NCI-H345 (cell line): ENCODE measurements around the gene CAMTA2.

Experiments
- DNase-seq: peaks from one replicate; lab custom pipeline; 2025; lab: John Stamatoyannopoulos, UW

CAMTA2 gene

DNA sequence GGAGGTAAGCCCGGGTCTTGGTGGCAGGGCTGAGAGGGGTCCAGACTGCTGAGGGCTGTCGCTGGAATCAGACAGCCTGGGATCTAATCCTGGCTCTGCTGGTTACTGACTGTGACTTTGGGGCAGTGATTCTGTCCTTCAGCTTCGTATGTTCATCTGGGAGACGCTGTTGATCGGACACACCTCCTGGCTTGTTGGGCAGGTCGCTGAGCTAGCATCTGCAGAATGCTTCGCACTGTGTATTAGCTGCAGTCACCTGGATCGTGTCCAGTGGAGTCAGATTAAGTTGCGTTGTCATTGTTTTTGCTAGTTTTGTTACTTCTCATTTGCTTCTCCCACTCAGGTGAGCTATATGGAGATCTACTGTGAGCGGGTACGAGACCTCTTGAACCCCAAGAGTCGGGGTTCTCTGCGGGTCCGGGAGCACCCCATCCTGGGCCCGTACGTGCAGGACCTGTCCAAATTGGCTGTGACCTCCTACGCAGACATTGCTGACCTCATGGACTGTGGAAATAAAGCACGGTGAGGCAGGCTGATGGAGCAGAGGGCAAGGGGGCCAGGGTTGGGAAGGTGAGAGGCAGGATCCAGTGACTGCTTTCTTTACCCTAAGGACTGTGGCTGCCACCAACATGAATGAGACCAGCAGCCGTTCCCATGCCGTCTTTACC, 14.8 kb upstream of the CAMTA2 start:
- no peak for DNase-seq

DNA sequence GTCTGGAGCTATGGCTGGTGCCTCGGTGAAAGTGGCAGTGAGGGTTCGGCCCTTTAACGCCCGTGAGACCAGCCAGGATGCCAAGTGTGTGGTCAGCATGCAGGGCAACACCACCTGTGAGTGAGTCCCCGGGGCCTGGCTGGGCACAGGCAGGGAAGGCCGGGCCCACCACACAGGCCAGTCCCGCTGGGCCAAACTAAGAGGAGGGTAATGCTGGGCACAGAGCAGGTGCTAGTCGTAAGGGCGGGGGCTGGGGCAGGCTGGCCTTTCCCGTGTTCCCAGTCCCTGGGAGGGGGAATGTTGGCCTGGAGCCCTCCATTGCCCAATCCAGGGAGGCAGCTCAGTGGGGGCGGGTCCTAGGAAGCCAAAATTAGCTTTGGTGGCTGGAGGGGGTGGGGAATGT, 12.8 kb upstream of the CAMTA2 start:
- no peak for DNase-seq

DNA sequence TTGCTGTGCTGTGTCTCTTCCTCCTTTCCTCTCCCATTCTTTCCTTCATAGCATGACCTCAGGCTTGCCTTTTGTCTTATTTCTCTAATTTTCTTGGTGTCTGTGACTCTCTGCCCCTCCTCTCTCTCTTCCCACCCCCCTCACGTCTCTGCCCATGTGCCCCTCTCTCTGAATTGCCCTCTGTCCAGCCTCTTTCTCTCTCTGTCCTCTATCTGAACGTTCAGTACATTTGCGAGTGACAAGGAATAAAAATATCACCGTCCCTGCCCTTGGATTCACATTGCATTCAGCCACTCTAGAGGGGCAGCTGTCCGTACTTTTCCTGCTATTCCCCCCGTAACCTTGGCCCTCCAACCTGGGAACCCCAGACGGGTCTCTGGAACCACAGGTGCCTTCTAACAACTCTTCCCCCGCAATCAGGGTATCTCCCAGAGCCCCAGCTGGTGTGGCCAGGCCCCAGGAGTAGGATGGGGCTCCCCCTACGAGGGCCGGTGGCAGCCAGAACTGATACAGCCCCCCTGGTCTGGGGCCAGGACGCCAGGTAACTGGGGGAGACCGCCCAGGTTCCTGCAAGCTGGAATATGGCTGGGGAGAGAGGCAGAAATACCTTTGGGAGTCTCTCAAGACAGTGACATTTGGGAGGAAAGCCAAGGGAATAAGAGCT, 12.1 kb upstream of the CAMTA2 start:
- no peak for DNase-seq

DNA sequence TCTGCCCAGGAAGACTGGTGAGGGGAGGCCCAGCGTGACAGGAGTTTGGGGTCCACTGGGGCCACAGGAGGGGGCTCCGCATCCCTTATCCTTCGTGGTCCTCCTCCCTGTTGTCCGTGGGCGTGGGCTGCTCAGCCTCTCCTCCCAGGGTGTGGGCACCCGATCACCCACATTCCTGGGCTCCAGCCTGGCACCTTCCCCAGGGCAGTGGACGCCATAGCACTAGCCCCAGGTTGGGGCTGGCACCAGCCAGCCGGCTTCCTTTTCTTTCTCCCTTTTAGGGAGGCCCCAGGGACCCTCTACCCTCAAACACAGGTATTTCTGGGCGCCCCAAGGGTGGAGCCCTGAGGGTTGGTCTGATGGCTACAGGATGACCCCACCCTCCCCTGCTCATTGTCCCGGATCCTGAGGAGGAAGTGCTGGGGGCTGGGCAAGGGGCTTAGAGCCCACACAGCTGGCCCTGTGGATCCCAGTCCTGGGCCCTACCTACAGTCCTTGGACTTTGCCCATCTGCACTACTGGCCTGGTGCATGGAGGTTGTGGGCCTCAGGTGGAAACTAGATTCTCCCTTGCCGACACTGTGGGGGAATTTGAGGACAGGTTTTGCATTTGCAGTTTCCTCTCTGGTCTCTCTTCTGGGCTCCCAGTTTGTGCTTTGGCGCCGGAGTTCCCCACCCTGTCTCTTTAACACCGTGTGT, 11.4 kb upstream of the CAMTA2 start:
- DNase-seq: no peak

DNA sequence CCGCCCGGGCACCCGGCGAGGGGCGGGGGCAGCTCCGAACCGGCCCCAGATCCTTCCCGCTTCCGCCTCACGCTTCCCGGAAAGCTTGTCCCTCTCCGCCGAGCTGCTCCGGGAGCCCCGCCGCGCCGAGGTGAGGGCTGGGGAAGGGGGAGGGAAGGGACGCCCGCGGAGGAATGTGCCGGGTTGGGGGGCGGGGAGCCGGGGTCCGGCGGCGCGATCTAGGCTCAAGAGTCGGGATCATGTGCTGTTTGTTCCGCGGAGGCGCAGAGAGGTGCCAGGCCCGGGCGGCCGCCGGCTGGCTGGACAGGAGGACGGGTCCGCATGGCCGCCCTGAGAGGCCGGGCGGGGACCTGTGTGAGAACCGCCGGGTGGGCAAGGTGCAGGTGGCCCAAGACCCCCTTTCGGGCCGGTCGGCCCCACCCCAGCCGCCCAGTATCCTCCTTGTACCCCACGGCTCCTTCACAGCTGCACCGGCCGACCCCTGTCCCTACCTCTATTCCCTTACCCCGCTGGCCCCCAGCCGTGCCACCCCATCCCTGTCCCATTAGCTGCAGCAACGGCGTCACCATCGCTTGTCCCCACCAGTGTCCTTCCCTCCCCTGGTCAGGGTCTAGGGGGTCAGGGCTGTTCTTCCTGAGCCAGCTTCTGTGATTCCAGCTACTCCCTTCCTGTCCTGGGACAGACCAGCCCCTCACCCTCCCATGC, 10.7 kb upstream of the CAMTA2 start:
- DNase-seq: no peak

DNA sequence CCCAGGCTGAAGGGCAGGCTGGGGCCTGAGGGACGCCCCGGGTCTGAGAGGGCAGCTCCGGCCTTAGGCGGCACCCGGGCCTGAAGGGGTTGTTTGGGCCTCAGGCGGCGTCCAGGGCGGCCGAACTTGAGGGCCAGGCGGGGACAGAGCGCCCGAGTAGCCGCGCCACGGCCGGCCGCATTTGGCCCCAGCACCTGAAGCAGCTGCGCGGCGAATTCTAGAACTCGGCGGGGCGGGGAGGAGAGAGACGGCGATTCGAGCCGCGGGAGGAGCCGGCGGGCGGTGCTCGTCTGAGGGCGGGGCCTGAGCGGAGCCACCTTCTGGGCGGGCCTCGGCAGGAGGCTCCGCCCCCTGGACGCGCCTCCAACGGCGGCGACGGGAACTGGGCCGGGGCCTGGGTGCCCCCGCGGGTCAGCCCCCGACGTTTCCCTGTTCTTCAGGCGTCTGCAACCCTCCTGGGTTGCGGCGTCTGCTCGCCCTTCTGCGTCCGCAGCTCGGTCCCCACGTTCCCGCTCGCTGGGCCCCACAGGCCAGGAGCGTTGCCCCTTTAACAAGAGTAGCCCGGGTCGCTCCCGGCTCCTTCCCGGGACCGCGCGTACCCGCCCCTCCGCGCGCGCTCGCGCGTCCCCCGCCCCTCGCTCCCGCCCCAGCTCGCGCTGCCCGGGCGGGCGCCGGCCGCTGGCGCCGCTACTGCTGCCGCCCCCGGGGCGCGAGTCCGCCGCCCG, 10.0 kb upstream of the CAMTA2 start, which contains the start of the genes INCA1 and KIF1C:
Gene INCA1 (minus strand): TSS at position 221 of the 725 bp plus-strand sequence. CDS start 3,085 bp downstream, outside the sequence.
Gene KIF1C (plus strand): TSS at position 649 of the 725 bp plus-strand sequence. CDS start 2,297 bp downstream, outside the sequence.
- peak; percentile 84 for DNase-seq

DNA sequence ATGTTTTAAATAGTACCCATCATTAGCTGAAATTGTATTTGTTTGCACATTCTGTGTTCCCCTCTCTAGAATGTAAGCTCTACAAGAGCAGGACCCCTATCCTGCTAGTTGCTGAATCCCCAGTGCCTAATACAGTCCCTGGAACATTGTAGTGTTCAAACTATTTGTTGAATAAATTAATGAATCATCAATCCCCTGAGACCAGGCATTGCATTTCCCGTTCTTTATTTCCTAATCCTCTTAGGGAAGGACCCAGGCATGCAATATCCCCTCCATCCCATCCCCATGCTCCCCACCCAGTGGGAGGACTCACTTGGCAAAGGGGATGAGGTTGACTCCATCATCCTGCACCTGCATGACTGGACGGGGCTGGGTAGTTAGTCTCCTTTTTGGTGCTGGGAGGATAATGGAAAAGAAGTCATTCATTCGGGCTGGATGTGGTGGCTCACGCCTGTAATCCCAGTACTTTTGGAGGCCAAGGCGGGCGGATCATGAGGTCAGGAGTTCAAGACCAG, 6.7 kb upstream of the CAMTA2 start:
- DNase-seq: no peak

DNA sequence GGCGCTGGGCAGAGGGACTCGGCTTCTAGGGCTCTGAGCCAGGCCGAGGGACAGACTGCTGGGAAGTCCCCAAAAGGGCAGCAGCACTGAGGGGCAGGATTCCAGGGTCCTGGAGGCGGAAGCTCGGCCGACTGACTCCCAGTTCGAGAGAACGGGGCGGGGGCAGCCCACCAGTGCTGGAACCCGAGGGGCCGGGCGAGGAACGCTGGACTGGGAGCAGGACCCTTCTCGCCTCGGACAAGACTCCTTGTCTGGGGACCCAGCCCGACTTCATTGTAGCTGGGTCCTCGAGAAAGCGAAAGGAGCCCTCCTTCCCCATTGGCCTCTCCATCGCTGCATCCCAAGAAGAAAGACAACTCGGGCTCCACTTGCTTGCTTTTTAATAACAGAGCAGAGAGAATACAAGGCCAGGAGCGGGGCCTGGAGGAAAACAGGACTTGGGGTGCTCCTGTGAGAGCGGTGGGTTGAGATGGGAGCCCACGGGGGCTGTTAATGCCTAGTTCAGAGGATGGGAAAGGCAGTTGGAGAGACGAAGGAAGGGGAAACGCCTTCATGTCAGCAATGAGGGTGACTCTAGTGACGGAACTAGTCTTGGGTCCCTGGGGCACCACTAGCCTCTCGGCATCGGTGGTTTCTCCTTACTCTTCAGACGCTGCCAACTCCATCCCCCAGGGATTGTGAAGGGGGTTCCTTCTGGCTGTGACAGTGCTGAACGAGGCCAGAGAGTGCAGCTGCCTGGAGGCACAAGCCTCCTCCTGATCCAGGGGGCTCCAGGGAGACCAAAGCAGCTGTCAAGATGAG, 492 bp upstream of the CAMTA2 start:
- DNase-seq: no peak

DNA sequence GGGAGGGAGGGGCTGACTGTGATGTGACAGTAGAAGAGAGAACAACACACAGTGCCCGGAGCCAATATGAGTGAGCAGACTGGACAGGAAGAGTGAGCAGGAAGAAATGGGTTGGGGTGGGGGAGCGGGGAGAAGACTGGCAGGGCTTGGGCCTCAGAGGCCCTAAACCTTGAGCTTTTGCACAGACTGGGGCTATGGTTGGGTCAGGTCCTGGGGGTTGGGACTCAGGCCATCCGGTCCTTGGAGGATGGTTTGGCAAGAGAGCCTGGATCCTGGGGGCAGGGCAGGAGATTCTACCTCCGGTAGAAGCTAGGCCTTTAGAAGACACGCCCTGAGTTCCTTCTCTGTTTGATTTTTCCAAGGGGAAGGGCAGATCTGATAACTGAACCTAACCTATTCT, 1.1 kb downstream of the CAMTA2 start:
- DNase-seq: no peak

DNA sequence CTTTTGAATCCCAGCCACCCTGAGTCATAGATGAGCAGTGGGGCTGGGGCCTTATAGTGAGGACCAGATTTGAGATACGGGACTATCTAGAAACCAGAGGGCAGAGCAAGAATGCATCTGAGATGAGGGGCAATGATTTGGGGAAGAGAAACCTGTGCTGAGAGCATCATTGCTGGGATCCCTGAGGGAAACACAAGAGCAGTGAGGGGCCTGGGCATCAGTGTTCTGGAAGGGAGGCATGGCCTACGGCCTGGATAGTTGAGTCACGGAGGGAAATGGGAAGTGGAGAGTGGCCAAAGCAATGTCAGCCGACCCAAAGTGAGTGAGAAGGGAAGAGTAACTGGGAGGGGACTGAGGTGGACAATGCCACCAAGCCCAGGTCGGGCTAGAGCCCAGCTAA, 5.2 kb downstream of the CAMTA2 start:
- no peak for DNase-seq

DNA sequence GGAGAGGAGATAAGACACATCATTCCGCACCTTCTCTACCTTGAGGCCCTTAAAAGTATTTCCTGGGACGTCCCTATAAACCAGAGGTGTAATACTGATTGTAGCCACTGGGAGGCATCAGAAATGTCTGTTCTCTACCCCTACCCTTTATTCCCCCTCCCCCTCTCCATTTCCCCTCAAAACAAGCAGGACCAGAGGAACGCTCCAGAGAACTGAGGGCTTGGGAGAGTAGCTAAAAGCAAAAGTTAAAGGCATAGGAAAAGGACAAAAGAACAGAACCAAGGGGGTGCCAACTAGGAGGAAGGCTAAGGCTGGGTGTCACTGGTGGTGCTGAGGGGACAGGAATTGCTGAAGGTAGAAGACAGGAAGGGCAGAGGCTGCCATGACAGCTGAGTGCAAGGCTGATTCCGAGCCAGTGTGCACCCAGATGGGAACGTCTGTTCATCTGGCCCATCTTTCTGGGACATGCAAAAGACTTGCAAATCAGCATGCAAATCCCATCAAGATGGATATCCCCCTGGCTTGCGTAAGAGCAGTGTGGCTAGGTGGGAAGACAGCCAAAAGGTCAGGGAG, 6.7 kb downstream of the CAMTA2 start:
- DNase-seq: peak; percentile 27

DNA sequence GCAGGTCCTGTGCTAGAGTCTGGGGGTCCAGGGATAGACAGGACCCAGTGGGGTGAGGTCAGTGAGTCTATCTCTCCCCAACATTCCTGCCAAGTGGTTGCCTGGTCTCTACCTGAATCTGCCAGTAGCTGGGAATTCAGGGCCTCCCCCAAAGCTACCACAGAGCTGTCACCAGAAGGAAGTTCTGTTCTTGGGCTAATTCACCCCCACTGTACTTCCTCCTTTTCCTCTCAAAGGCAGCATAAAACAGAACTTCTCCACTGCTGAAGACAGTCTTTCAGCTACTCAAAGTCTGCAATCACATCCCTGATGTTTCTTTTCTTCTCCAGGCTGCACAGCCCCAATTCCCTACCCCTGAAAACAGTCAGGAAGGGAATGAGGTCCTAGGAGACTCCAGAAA, 8.7 kb downstream of the CAMTA2 start:
- no peak for DNase-seq

DNA sequence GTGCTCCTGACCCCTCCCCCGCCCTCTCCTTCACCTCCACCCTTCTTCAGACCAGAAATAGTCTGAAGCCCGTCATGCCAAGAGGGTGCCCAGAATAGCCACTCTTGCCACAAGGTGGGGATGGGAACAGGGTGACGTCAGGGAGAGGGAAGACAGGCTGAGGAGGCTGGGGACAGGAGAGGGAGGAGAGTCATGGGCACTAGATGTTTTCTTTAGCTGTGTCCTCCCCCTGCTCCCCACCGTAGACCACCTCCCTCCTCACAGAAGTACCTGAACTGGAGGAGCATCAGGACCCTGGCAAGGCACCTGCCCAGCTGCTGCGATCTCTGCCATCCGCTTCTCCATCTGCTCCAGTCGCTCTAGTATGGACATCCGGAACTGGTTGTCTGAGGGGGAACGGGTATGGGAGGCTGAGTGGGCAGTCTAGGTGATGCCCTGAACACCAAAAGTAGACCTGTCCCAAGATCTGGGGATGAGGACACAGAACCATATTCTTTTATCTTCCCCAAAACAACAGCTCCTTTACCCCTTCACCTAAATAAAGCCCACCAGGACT, 13.3 kb downstream of the CAMTA2 start:
- DNase-seq: no peak

DNA sequence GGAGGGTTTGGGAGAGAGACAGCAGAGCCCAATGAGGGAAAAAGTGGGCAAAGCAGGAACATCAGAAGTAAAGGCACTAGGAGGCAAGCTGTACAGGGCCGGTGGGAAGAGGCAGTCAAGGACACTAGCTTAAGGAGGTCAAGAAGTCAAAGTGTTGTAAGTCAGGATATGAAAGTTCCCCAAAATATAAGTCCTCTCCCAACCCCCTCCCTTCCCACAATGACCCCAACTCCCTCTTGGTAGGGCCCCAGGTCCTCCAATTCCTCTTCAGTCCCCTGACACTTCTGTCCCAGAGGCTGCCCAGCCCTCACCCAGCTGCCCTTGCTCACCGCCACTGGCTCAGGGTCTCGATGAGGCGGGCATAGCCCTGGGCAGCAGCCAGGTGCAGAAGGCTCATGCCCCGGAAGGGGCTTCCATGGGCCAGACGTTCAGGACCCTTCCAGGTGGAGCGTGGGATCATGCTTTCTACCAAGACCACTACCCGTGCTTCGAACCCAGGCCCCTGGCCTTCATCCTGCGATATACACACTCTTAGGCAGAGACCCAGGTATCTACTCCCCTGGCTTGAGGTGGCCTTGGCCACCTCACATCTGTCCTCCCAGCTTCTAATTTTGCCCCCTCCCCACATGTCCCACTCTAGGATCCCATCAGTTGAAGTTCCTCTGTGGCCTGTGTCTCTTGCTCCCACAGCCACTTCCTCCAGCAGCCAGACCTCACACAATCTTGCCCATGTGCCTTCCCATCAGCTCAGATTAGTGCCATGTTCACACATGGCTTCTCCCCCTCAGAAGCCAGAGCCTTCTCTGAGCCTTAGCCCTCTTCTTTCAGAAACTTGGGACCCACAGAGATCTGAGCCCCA, 14.0 kb downstream of the CAMTA2 start:
- no peak for DNase-seq

DNA sequence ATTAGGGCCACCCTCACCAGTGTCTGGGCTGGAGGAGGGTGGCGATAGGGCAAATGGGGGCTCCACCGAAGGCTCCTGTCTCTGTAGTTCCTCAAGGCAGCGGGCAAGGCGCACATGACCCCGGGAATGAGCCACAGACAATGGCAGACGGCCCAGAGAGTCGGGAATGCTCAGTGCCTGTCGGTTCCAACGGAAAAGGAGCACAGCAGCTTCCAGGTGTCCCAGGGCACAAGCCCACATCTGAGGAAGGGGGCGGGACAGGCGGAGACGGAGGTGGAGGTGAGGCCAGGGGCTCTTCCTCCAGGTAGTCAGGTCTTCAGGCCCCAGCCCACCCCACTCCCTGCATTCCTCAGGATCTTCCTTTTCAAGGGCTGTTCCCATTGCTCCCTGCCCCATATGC, 14.7 kb downstream of the CAMTA2 start:
- no peak for DNase-seq

DNA sequence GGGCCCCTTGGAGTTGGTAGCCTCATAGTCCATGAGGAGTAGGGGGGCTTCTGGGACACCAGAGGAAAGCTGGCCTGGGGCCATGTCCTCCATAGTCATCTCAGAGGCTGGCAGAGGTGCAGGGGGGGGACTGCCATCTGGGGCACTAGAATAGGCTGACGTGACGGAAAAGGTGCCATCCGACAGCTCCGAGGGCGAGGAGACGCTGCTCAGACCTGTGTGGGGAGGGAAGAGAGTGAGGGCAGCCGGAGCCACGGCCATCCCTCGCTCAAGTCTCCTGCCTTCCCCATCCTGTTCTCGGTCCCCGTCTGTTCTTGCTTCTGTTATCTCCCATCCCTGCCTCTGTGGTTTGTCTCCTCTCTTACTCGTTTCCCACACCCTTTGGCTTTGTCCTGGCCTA, 15.2 kb downstream of the CAMTA2 start:
- no peak for DNase-seq

DNA sequence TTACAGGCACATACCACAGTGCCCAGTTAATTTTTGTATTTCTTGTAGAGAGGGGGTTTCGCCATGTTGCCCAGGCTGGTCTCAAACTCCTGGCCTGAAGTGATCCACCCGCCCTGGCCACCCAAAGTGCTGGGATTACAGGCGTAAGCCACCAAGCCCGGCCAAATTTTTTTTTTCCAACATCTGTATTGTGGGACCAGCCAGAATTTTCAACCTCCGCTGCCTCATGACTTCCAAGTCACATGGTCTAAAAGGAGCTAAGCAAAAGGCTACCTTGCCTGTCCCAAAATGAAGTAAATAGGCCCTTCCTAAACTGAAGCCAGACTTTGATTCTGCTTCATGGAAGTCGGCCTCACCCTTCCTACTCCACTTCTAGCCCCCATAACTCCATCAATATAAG, 15.6 kb downstream of the CAMTA2 start:
- DNase-seq: no peak

DNA sequence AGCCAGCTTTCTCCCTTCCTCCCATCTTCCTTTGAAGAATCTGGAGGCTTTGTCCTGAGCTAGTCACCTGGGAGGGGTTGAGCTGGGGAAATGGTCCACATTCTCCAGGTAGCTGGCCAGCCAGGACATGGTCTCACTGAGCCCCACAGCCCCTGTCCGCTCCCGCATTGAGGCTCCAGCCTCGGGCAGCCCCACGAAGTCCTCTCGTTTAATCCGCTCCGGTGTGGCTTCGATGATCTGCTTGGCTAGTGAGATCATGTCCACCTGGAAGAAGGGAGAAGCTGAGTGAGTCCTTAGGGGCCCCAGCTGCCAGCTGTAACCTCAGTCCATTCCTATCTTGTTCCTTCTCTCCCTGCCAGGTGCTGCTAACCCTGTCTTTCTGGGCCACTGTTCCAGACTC, 17.2 kb downstream of the CAMTA2 start:
- DNase-seq: no peak

DNA sequence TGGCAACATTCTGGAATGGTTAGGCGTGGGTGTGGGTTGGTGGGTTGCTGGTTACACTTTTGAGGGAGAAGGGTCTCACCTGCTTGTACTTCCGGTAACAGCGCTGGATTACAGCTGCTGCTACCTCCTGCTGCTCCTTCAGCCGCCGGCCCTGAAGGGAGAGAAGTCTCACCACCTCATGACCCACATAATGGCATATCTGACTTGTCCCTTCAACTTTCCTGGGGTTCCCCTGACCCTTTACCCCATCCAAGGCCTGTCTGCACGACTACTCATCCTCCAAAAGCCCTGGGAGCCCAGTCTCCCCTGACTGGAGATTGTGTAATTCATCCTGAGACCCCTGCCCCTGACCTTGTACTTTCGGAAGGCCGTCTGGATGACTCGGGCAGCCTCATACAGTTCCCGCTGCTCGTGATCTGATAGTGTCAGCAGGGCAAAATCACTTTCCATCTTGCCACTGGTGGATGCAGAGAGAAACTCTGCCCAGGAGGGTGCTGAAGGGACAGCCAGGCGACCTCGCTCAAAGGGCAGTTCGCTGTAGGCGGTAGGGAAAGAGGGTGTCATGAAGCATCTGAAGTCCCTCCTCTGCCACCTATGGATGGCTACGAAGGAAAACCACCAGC, 17.8 kb downstream of the CAMTA2 start:
- no peak for DNase-seq
